HG03354 (cell line): ENCODE results near the gene ARHGEF38.
A peak's percentile ranks its signal among the peaks of the same experiment; 100 is the strongest.
"Not testable (repeated sequence)": the region's sequence is repeated elsewhere in the genome, so short reads cannot be mapped to it uniquely, and the experiment has no call there.

Experiments
- ATAC-seq: cut with Tn5 transposase; IDR thresholded peaks from one replicate; pipeline ENCODE4 v1.9.1; 2021; ENCODE audit warnings: mild to moderate bottlenecking; ENCODE audit not compliant: unreplicated experiment, poor library complexity, severe bottlenecking

ARHGEF38 gene

DNA sequence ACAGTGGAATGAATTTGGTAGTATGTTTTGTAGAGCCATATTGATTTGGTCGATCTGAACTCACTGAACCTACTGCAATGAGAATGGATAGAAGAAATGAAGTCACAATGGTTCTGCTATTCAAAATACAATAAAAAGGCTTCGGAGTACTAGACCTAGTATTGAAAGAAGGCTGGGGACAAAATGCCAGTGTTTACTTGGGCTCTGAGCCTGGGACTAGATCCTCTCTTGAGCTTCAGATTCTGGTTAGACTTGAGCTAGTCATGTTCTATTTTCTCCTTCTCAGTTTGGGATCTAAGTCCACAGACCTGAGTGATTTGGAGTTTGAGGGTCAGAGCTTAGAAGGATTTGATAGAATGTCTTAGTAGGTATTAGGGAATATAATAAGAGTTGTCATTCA, 146.2 kb downstream of the ARHGEF38 start:
- no peak for ATAC-seq

DNA sequence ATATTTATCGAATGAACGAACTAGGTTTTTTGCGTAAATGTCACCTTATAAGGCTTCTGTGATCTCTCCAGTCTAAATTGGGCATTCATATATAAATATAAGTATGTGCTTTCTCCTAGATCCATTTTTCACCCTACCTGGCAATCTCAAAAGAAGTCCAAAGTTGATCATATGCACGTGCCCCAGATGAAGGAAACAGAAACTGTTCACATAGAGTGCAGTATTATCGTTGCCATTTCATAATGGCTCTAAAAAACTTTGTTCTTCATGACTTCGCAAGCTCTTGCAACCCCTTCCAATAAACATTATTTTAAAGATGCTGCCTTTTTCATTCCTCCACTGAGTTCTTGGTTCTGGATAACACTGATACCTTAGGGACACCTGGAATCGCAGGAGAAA, 155.4 kb downstream of the ARHGEF38 start:
- no peak for ATAC-seq

DNA sequence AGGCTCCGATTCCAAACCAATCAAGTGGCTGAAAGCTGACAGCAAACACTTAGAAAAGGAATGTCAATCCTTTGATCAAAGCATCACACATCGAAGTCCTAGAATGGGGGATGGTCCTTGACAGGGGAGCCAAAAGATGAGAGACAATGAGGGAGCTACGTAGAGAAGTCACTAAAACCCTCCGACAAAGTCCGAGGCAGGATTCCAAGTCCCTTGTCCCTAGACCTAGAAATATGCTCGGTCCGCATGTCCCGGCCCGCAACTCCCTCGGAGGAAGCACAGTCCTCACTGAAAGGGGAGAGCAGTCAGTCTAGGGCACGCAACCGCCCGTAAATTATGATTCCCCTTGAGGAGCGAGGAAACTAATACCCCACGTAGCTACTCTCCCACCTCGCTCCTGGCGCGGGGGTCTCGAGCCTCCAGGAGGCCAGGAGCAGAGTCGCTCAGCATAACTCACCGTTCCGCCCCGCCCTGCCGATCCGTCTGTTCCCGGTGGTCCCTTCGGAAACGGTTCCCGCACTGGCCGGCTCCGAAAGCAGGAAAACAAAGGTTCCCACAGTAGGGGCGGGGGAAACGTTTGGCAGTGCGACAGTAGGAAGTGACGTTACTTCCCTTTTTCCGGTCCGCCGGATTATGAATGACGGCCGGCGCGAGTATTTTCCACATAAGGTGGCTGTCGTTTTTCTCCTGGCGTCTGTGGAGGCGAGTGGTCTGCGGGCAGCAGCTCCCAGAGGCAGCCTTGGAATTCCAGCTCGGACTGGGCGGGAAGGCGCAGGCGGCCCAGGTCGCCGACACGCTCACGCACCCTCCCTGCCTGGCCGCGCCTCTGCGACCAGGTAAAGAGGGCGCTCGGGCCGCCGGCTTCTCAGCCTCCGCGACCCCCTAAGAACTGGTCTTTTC, 156.0 kb downstream of the ARHGEF38 start, which contains the start of the genes GSTCD and INTS12:
Gene GSTCD (plus strand): TSS at position 604 of the 900 bp plus-strand sequence. CDS start 8,830 bp downstream, outside the sequence.
Gene INTS12 (minus strand): TSS at position 509 of the 900 bp plus-strand sequence. CDS start 8,684 bp downstream, outside the sequence.
- ATAC-seq, result peak; percentile 81

DNA sequence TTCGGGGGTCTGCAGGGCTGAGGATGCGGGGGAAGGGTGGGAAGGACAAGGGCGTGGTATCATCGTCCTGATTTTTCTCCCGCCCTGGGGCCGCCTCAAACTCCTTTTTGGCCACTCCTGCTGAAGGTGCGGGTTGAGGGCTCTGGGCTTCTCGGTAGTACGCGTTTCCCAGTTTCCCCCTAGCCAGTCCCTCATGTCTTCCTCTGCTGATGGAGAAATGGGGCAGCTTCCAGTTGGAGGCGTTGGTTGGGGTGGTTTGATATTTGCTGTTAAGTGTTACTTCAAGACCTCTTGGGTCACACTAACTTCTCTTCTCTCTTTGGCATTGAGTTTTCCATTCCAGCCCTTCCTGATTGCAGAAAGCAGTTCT, 156.6 kb downstream of the ARHGEF38 start:
- peak; percentile 48 for ATAC-seq

DNA sequence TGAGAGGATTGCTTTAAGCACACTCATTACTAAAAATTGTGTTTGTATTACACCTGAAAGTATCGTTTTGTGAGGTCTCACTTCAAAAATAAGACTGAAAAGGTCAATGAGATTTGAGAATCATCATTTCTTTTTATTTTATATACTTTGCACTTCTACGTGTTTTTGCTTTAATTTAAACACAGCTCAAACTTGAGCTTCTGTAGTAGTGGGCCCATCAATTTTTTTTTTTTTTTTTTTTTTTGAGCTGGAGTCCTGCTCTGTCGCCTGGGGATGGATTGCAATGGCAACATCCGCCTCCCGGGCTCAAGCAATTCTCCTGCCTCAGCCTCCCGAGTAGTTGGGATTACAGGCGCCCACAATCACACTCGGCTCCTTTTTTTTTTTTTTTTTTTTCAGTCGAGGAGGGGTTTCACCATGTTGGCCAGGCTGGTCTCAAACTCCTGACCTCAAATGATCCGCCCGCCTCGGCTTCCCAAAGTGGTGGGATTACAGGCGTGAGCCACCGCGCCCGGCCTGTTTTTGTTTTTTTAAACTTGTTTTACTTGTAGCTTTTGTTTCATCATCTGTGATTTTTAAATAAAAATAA, 157.7 kb downstream of the ARHGEF38 start:
- no peak for ATAC-seq

DNA sequence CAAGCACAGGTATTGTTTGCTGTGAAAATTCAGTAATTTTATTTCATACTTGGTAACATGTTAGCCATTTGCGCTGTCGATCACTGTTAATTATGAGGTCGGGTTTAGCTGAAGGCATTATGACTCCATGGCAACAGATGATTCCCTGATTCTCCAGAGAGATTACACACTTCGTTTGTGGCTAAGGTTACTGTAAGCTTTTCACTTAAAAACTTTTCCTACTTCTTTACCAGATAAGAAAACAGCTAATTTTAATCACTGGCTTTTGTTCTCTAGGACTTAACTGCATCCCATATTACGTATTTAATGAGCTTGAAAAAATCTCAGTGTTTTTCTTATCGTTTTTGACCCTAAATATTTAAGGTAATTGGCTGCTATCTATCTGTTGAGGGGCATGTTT, 158.3 kb downstream of the ARHGEF38 start:
- ATAC-seq, result no peak

DNA sequence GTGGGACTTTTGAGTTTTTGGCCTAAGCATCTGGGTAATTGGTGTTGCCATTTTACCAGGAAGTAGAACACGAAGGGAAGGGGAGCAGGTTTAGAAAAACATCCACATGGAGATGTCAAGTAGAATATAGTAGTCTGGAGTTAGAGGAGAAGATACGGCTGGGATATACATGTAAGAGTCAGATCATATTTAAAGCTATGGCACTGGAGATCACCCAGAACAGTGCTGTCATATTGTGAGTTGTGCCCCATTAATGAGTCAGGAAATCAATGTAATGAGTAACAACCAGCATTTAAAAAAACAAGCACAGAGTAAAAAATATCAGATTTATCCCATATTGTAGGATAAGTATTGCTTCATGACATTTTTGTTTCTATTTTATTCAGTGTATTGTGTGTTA, 160.3 kb downstream of the ARHGEF38 start:
- ATAC-seq, result no peak

DNA sequence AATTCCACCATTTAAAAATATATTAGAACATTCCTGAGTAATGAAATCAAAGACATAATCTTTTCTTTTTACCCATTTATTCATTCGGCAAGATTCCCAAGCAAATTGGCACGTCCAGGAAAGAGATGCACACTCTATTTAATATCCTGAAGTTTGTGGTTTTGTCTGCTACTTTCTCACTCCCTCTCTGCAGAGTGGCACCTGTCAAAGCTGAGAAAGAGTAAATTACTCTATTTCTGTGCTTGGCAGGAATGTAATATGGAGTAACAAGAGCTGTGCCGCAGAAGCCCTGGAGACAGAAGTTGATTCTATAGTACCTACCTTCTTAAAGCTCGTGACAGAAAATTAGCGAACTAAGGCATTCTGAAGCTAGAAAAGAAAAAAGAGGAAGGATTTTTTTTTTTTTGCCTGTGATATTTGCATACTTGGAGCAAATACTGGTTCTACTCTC, 161.7 kb downstream of the ARHGEF38 start:
- peak; percentile 75 for ATAC-seq

DNA sequence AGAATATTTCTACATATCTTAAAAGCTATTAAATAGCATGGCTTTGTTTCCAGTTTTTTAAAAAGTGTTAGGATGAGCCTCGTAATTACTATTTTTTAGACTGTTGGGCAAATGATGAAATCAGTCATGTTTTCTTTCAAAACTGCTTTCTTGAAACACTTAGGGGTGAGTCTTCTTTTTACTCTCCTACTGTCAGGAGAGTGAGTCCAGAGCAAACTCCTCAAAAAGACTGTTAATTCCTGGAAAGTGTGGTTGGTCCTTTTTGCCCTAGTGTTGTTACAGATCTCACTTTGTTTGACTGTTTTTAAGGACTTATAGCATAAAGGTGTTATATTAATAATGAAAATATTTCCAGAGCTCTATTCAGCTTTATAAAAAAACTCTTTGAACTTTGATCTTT, 162.5 kb downstream of the ARHGEF38 start:
- no peak for ATAC-seq

DNA sequence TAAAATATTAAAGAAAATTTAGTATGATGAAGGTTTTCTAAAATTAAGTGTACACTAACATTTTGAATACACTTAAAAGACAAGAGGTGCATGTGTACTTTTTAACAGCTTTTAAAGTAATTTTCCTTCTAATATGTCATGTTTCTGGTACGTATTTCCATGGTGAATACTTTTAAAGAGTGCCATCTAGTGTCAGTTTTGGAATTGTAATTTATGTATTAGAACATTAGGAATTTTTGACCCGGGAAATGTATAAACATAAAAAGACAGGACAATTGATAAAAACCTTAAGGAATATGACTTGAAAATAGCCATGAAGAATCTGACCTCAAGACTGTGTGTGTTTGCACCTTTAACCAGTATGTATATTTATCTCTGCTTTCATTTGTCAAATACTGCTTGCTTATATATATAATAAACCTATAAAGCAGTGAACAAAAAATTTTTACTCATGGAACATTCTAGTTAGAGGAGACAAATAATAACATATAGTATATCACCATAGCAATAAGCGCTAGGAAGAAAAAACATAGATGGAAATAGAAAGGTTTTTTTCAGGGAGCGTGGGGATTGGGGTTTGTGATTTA, 163.4 kb downstream of the ARHGEF38 start:
- no peak for ATAC-seq

DNA sequence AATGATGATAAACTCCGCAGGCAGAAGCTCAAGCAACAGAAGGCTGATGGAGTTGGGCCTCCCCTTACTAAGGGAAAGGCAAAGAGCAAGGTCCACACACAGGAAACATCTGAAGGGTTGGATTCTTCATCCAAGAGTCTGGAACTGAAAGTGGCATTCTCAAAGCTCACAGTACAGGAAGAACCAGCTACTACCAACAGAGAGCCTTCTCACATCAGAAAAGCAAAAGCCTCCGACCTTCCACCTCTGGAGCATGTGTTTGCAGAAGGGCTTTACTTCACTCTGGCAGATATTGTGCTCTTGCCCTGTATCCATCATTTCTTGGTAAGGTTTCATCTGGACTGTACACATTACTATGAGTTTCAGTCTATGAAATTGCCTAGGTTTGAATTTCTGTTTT, 166.8 kb downstream of the ARHGEF38 start:
- no peak for ATAC-seq

DNA sequence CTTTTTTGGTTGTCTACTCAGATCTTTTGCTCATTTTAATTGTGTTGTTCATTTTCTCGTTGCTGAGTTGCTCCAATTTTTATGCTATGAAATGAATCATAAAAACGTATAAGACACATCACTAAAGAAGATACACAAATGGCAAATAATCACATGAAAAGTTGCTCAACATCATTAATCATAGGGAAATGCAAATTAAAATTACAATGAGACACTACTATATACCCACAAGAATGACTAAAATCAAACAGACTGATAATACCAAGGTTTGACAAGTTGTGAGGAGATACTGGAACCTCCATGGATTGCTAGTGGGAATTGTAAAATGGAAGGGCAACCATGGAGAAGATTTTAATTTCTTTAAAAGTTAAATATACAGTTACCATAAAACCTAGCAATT, 173.2 kb downstream of the ARHGEF38 start:
- no peak for ATAC-seq

DNA sequence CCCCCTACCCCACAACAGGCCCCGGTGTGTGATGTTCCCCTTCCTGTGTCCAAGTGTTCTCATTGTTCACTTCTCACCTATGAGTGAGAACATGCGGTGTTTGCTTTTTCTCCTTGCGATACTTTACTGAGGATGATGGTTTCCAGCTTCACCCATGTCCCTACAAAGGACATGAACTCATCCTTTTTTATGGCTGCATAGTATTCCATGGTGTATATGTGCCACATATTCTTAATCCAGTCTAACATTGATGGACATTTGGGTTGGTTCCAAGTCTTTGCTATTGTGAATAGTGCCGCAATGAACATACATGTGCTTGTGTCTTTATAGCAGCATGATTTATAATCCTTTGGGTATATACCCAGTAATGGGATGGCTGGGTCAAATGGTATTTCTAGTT, 177.5 kb downstream of the ARHGEF38 start:
- ATAC-seq, result not testable (repeated sequence)
